Measurements from ENCODE around the gene PHOX2A. TPM values are rescaled to one million over a fixed set of nuclear protein-coding genes. Genes with fewer than 3 reads are reported as not detected.
A peak's percentile ranks its signal among the peaks of the same experiment; 100 is the strongest.

Gene PHOX2A
- total and polyA plus RNA-seq, 3 donors from 2014 or later: 1.3 to 2.0 (median 1.6) TPM

- Histone ChIP-seq H3K36me3 (ENCODE audit: low read depth, missing control alignments) (no peaks in the 10 kb centered on the region), H3K4me3 (no peak overlapping the region), H3K4me1 (peaks cover 10% of the 10 kb centered on the region), H3K27me3 (no peaks in the 10 kb centered on the region), H3K9me3 (no peaks in the 10 kb centered on the region), H3K27ac (no peak overlapping the region)
- intact Hi-C loops (cut with DNase I; ENCODE audit: low total_unique reads): no loop called here
- peak; percentile 8 for DNase-seq
- TF ChIP-seq CTCF (IDR thresholded peaks at IDR 0.05) (no peak), POLR2A (IDR thresholded peaks at IDR 0.05) (no peak)
- WGBS, 2 donors: 74 to 75% methylated on average over 4 of the region's 4 CpGs
Observed at GRCh38 chr11:72236083-72236697, 7.8 kb downstream of the PHOX2A start.

GRCh38 chr11:72235351-72236057 is 8.5 kb downstream of the PHOX2A start:
- WGBS, 2 donors: 90 to 92% methylated on average over 9 to 17 of the region's 17 CpGs
- no peak for TF ChIP-seq CTCF (IDR thresholded peaks at IDR 0.05)
- peaks cover 8% of the 10 kb centered on the region for H3K4me1 ChIP-seq
- H3K36me3 ChIP-seq (ENCODE audit: low read depth, missing control alignments): no peaks in the 10 kb centered on the region
- H3K9me3 ChIP-seq: no peaks in the 10 kb centered on the region
- no peak overlapping the region for H3K27ac ChIP-seq
- intact Hi-C loops (cut with DNase I; ENCODE audit: low total_unique reads): no loop called here
- peak; percentile 12 for DNase-seq
- H3K27me3 ChIP-seq: no peaks in the 10 kb centered on the region
- no peak overlapping the region for H3K4me3 ChIP-seq

GRCh38 chr11:72234920-72235319 is 9.1 kb downstream of the PHOX2A start:
- WGBS, 2 donors: 90% methylated on average over 4 of the region's 4 CpGs
- DNase-seq: no peak
- TF ChIP-seq POLR2A (IDR thresholded peaks at IDR 0.05) (no peak), CTCF (IDR thresholded peaks at IDR 0.05) (no peak)
- Histone ChIP-seq H3K4me3 (no peak overlapping the region), H3K36me3 (ENCODE audit: low read depth, missing control alignments) (no peaks in the 10 kb centered on the region), H3K27me3 (no peaks in the 10 kb centered on the region), H3K4me1 (peaks cover 3% of the 10 kb centered on the region), H3K9me3 (no peaks in the 10 kb centered on the region), H3K27ac (no peak overlapping the region)
- intact Hi-C loops (cut with DNase I; ENCODE audit: low total_unique reads): no loop called here

GRCh38 chr11:72234514-72234830 is 9.5 kb downstream of the PHOX2A start:
- H3K4me1 ChIP-seq: peaks cover under 1% of the 10 kb centered on the region
- H3K36me3 ChIP-seq (ENCODE audit: low read depth, missing control alignments): no peaks in the 10 kb centered on the region
- TF ChIP-seq CTCF (IDR thresholded peaks at IDR 0.05) (no peak), POLR2A (IDR thresholded peaks at IDR 0.05) (no peak)
- no peak overlapping the region for H3K27ac ChIP-seq
- intact Hi-C loops (cut with DNase I; ENCODE audit: low total_unique reads): no loop called here
- H3K4me3 ChIP-seq: no peak overlapping the region
- no peaks in the 10 kb centered on the region for H3K9me3 ChIP-seq
- 86 to 95% methylated on average over 3 of the region's 3 CpGs for WGBS, 2 donors
- no peaks in the 10 kb centered on the region for H3K27me3 ChIP-seq
- DNase-seq: peak; percentile 9
